H9 (cell line): Measurements from ENCODE around the gene CORO1C. TPM values are rescaled to one million over a fixed set of nuclear protein-coding genes. Genes with fewer than 3 reads are reported as not detected.

Source experiments
- DNase-seq: peaks from one replicate; pipeline ENCODE4 v3.0.0-alpha.2; 2017
- H2AFZ ChIP-seq: one replicate; pipeline ENCODE4 v1.6.1; 2013; ENCODE audit warnings: mild to moderate bottlenecking, low read length, control low read depth, moderate library complexity
- H2AK5ac ChIP-seq: 2 replicates; pipeline ENCODE4 v1.6.1; 2013; ENCODE audit warnings: low read length, control low read depth, mixed read lengths; ENCODE audit not compliant: insufficient read length
- H2BK120ac ChIP-seq: one replicate; pipeline ENCODE4 v1.6.1; 2013; ENCODE audit warnings: low read depth, mild to moderate bottlenecking, low read length, control low read depth, inconsistent platforms; ENCODE audit not compliant: poor library complexity, severe bottlenecking
- H2BK12ac ChIP-seq: 2 replicates; pipeline ENCODE4 v1.6.1; 2013; ENCODE audit warnings: low read length, control low read depth, mixed read lengths, low read depth; ENCODE audit not compliant: insufficient read length
- H2BK15ac ChIP-seq: 2 replicates; pipeline ENCODE4 v1.6.1; 2013; ENCODE audit warnings: low read depth, low read length, control low read depth
- H2BK20ac ChIP-seq: one replicate; pipeline ENCODE4 v1.6.1; 2013; ENCODE audit warnings: low read depth, mild to moderate bottlenecking, low read length, control low read depth, inconsistent platforms; ENCODE audit not compliant: poor library complexity, severe bottlenecking
- H2BK5ac ChIP-seq: 2 replicates; pipeline ENCODE4 v1.6.1; 2013; ENCODE audit warnings: low read length, control low read depth, mixed read lengths; ENCODE audit not compliant: insufficient read length
- H3K14ac ChIP-seq: 2 replicates; pipeline ENCODE4 v1.6.1; 2013; ENCODE audit warnings: low read length, control low read depth; ENCODE audit not compliant: insufficient read depth
- H3K18ac ChIP-seq: 2 replicates; pipeline ENCODE4 v1.6.1; 2013; ENCODE audit warnings: low read depth, mild to moderate bottlenecking, mixed read lengths, low read length, control low read depth; ENCODE audit not compliant: insufficient read length
- H3K23ac ChIP-seq: 2 replicates; pipeline ENCODE4 v1.6.1; 2013; ENCODE audit warnings: low read length, control low read depth, mixed read lengths, low read depth; ENCODE audit not compliant: insufficient read length
- H3K23me2 ChIP-seq: 2 replicates; pipeline ENCODE4 v1.6.1; 2013; ENCODE audit warnings: low read depth, mild to moderate bottlenecking, mixed read lengths, low read length, control low read depth; ENCODE audit not compliant: insufficient read length, poor library complexity, severe bottlenecking
- H3K27ac ChIP-seq: 2 replicates; pipeline ENCODE4 v1.5.1; 2013; ENCODE audit warnings: low read length, control low read depth, mixed read lengths, low read depth; ENCODE audit not compliant: insufficient read length
- H3K27me3 ChIP-seq: 2 replicates; pipeline ENCODE4 v1.6.1; 2013; ENCODE audit warnings: low read length, control low read depth, inconsistent platforms; ENCODE audit not compliant: insufficient read depth
- H3K4ac ChIP-seq: 2 replicates; pipeline ENCODE4 v1.6.1; 2013; ENCODE audit warnings: low read depth, mild to moderate bottlenecking, control low read depth, inconsistent platforms, low read length, moderate library complexity
- H3K4me1 ChIP-seq: 2 replicates; pipeline ENCODE4 v1.6.1; 2013; ENCODE audit warnings: low read length, control low read depth, inconsistent platforms; ENCODE audit not compliant: insufficient read depth
- H3K4me2 ChIP-seq: 2 replicates; pipeline ENCODE4 v1.6.1; 2013; ENCODE audit warnings: low read length, control low read depth, mixed read lengths; ENCODE audit not compliant: insufficient read length, insufficient read depth
- H3K56ac ChIP-seq: 2 replicates; pipeline ENCODE4 v1.6.1; 2013; ENCODE audit warnings: low read depth, mild to moderate bottlenecking, mixed read lengths, low read length, control low read depth; ENCODE audit not compliant: insufficient read length
- H3K79me1 ChIP-seq: 2 replicates; pipeline ENCODE4 v1.6.1; 2013; ENCODE audit warnings: low read depth, mild to moderate bottlenecking, moderate library complexity, low read length, control low read depth, inconsistent platforms; ENCODE audit not compliant: insufficient read depth, poor library complexity, severe bottlenecking
- H3K79me2 ChIP-seq: 2 replicates; pipeline ENCODE4 v1.6.1; 2013; ENCODE audit warnings: low read length, control low read depth, inconsistent platforms; ENCODE audit not compliant: insufficient read depth
- H3K9ac ChIP-seq: 2 replicates; pipeline ENCODE4 v1.6.1; 2013; ENCODE audit warnings: low read length, control low read depth, mixed read lengths; ENCODE audit not compliant: insufficient read length; ENCODE audit errors: extremely low read depth
- H3K9me3 ChIP-seq: one replicate; pipeline ENCODE4 v1.6.1; 2013; ENCODE audit warnings: low read depth, low read length, inconsistent platforms; ENCODE audit not compliant: control insufficient read depth
- H3T11ph ChIP-seq: one replicate; pipeline ENCODE4 v1.6.1; 2013; ENCODE audit warnings: mild to moderate bottlenecking, low read length, control low read depth, inconsistent platforms
- H4K20me1 ChIP-seq: one replicate; pipeline ENCODE4 v1.6.1; 2013; ENCODE audit not compliant: control insufficient read depth, insufficient read length, insufficient read depth
- H4K5ac ChIP-seq: 2 replicates; pipeline ENCODE4 v1.6.1; 2013; ENCODE audit warnings: low read depth, mild to moderate bottlenecking, mixed read lengths, low read length, control low read depth; ENCODE audit not compliant: insufficient read length
- H4K8ac ChIP-seq: replicated peaks from 2 replicates; pipeline ENCODE4 v1.6.1; 2013; ENCODE audit warnings: low read length, control low read depth, mixed read lengths, low read depth; ENCODE audit not compliant: insufficient read length
- H4K91ac ChIP-seq: 2 replicates; pipeline ENCODE4 v1.6.1; 2013; ENCODE audit warnings: low read depth, mild to moderate bottlenecking, moderate library complexity, mixed read lengths, low read length, control low read depth; ENCODE audit not compliant: insufficient read length
- H3K27ac Mint-ChIP-seq, 3 experiments: 2 replicates in 2 of 3; 3 replicates in 1 of 3; pipeline ENCODE4 v1.8.0; 2020 to 2021; ENCODE audit warnings: mixed read lengths in 3 of 3, mild to moderate bottlenecking in 1 of 3, moderate library complexity in 1 of 3
- H3K27me3 Mint-ChIP-seq: 2 replicates; pipeline ENCODE4 v1.8.0; 2021; ENCODE audit warnings: low read depth, mild to moderate bottlenecking, moderate library complexity, mixed read lengths
- H3K36me3 Mint-ChIP-seq, 3 experiments: 2 replicates in 2 of 3; 3 replicates in 1 of 3; pipeline ENCODE4 v1.8.0; 2020 to 2021; ENCODE audit warnings: low read depth in 3 of 3, mixed read lengths in 3 of 3; ENCODE audit not compliant: insufficient read depth in 1 of 3
- H3K4me1 Mint-ChIP-seq, 2 experiments: 2 replicates each; pipeline ENCODE4 v1.8.0; 2020; ENCODE audit warnings: mixed read lengths in 2 of 2
- H3K4me3 Mint-ChIP-seq, 2 experiments: 2 replicates in 1 of 2; 3 replicates in 1 of 2; pipeline ENCODE4 v1.8.0; 2020 to 2021; ENCODE audit warnings: mild to moderate bottlenecking in 2 of 2, mixed read lengths in 2 of 2, moderate library complexity in 1 of 2
- H3K9me3 Mint-ChIP-seq, 2 experiments: 2 replicates in 1 of 2; 3 replicates in 1 of 2; pipeline ENCODE4 v1.8.0; 2020; ENCODE audit warnings: mild to moderate bottlenecking in 2 of 2, mixed read lengths in 2 of 2, moderate library complexity in 1 of 2
- CTCF ChIP-seq: fragments of 200-600 bp; sonication (generic); conservative IDR thresholded peaks from 3 replicates; pipeline ENCODE4 v1.8.0; 2021; ENCODE audit warnings: antibody characterized with exemption, mild to moderate bottlenecking
- WGBS: extraction: QIAGEN DNeasy Blood & Tissue Kit; methylation state at CpG from one replicate; pipeline ENCODE4 v1.1.7; 2013; ENCODE audit warnings: missing lambda C conversion rate, low lambda C conversion rate, mixed read lengths; ENCODE audit not compliant: insufficient read length; ENCODE audit errors: extremely low coverage; 5-methylcytosine and 5-hydroxymethylcytosine counted together
- total RNA-seq: library from RNA; stranded (reverse); gene quantifications from 2 replicates; pipeline ENCODE4 v1.2.1, GENCODE V29; 2021

The CORO1C gene
- total RNA-seq, 1 experiment from 2014 or later: 154 TPM

- peak overlapping the region in 2 of 3 experiments; percentile 12 to 69; a peak in 4 of 7 replicates for H3K27ac Mint-ChIP-seq
- Histone ChIP-seq H3K4me2 (no peak overlapping the region), H3K4me1 (peaks cover 2% of the 10 kb centered on the region; the same call in 1 of the 2 replicates)
These were observed 45.7 kb downstream of the CORO1C start for GRCh38 chr12:108685469-108686260.

More at GRCh38 chr12:108685469-108686260, 45.7 kb downstream of the CORO1C start:
- H4K91ac ChIP-seq: no peak overlapping the region
- no peak overlapping the region for H3K56ac ChIP-seq
- no peaks in the 10 kb centered on the region for H3K9me3 ChIP-seq
- H2BK20ac ChIP-seq: no peak overlapping the region
- TF ChIP-seq CTCF: no peak
- H3K4me3 Mint-ChIP-seq: no peak overlapping the region
- H4K5ac ChIP-seq: no peak overlapping the region
- peaks cover 4% of the 10 kb centered on the region; the same call in 1 of the 2 replicates for H3K79me2 ChIP-seq
- H4K8ac ChIP-seq: no peak overlapping the region
- no peak overlapping the region for H3K4ac ChIP-seq
- no CpG with 5 or more reads among the region's 4 CpGs for WGBS
- no peak overlapping the region for H3K18ac ChIP-seq
- H2BK12ac ChIP-seq: no peak overlapping the region
- no peak overlapping the region for H2AK5ac ChIP-seq
- peaks cover 3% of the 10 kb centered on the region for H4K20me1 ChIP-seq
- no peak overlapping the region for H3T11ph ChIP-seq
- H3K9me3 Mint-ChIP-seq: no peaks in the 10 kb centered on the region
- DNase-seq: no peak
- no peak overlapping the region for H2BK120ac ChIP-seq
- H3K23ac ChIP-seq: no peak overlapping the region
- no peak overlapping the region for H2BK15ac ChIP-seq
- no peak overlapping the region for H3K27ac ChIP-seq
- H3K36me3 Mint-ChIP-seq: peaks cover 0 to 5% (median 3%) of the 10 kb centered on the region in 3 experiments; a peak in 5 of 7 replicates
- no peak overlapping the region for H2BK5ac ChIP-seq
- H3K79me1 ChIP-seq: peaks cover 7% of the 10 kb centered on the region
- no peaks in the 10 kb centered on the region for H3K27me3 Mint-ChIP-seq
- H3K23me2 ChIP-seq: no peaks in the 10 kb centered on the region
- H2AFZ ChIP-seq: no peak overlapping the region
- no peak overlapping the region for H3K14ac ChIP-seq
- H3K9ac ChIP-seq: no peak overlapping the region
- peaks cover 37% of the 10 kb centered on the region in 2 experiments for H3K4me1 Mint-ChIP-seq
- no peaks in the 10 kb centered on the region for H3K27me3 ChIP-seq
